Prostate gland (tissue), 2 donors: ENCODE measurements around the gene TBC1D8B.

Experiments used
- POLR2A ChIP-seq: fragments of 450-650 bp; IDR thresholded peaks from one replicate; pipeline ENCODE4 v1.6.1; 2016; ENCODE audit warnings: antibody characterized with exemption, mild to moderate bottlenecking
- TF ChIP-seq, protein P1 (sequence below), 4 experiments: fragments of 200-600 bp in 2 of 4; fragments of 450-650 bp in 2 of 4; sonication (generic) in 2 of 4; IDR thresholded peaks; 1 replicate in 3 of 4; 2 replicates in 1 of 4; pipeline ENCODE4 v1.5.1; 2016 to 2019; ENCODE audit warnings: antibody characterized with exemption in 4 of 4, mild to moderate bottlenecking in 2 of 4, moderate library complexity in 2 of 4

DNA sequence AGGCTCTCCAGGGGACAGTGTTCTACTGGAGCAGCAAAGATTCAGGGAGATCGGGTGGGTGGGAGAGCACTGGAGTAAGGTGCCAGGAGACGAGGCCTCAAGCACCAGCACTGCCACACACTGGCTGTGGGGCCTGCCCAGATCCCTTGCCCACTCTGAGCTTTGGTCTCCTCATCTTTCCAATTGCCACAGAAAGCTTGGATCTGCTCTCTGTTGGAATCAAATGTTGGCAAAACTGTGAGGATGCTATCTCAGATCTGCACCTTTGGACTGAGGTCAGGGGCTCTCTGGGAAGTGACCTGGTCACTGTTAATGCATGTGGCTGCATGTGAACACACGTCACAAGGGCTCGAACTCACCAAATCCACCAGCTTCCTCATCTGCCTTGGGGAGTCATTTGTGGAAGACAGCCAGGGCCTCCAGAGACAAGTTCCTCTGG is 99.3 kb downstream of the TBC1D8B start:
- TF ChIP-seq, protein P1, sequence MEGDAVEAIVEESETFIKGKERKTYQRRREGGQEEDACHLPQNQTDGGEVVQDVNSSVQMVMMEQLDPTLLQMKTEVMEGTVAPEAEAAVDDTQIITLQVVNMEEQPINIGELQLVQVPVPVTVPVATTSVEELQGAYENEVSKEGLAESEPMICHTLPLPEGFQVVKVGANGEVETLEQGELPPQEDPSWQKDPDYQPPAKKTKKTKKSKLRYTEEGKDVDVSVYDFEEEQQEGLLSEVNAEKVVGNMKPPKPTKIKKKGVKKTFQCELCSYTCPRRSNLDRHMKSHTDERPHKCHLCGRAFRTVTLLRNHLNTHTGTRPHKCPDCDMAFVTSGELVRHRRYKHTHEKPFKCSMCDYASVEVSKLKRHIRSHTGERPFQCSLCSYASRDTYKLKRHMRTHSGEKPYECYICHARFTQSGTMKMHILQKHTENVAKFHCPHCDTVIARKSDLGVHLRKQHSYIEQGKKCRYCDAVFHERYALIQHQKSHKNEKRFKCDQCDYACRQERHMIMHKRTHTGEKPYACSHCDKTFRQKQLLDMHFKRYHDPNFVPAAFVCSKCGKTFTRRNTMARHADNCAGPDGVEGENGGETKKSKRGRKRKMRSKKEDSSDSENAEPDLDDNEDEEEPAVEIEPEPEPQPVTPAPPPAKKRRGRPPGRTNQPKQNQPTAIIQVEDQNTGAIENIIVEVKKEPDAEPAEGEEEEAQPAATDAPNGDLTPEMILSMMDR (IDR thresholded peaks at IDR 0.05) = no peak
- TF ChIP-seq POLR2A = no peak
